ENCODE results near the gene KBTBD13. TPM values are rescaled to one million over a fixed set of nuclear protein-coding genes. Genes with fewer than 3 reads are reported as not detected.
A peak's percentile ranks its signal among the peaks of the same experiment; 100 is the strongest.

Gene KBTBD13
- under 1 TPM in 1 of 3 donors, not detected in 2; 0.09 TPM for total RNA-seq
- long read RNA-seq, donor 1, result 0 reads
- long read RNA-seq, donor 2, result 0 reads

DNA sequence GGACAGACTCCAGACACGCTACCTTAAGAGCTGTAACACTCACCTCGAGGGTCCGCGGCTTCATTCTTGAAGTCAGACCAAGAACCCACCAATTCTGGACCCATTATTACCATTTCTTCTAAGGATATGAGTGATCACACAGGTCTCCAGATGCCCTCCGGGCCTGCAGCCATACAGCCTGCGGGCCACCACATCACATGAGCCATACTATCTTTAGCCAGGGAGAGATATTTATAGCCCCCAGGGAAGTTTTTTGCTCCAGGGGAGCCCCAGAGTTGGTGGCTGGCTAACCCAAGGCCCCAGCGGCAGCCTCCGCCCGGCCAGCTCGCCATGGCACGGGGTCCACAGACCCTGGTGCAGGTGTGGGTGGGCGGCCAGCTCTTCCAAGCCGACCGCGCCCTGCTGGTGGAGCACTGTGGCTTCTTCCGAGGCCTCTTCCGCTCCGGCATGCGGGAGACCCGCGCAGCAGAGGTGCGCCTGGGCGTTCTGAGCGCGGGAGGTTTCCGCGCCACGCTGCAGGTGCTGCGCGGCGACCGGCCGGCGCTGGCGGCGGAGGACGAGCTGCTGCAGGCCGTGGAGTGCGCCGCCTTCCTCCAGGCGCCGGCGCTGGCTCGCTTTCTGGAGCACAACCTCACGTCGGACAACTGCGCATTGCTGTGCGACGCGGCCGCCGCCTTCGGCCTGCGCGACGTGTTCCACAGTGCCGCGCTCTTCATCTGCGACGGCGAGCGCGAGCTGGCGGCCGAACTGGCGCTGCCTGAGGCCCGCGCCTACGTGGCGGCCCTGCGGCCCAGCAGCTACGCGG is at the start of gene KBTBD13:
Gene KBTBD13 (plus strand): TSS at position 261 of the 805 bp plus-strand sequence. CDS start 70 bp downstream, at position 331.
- H3K4me3 ChIP-seq, result no peak within 1 kb of the TSS
- TF ChIP-seq, protein P1, sequence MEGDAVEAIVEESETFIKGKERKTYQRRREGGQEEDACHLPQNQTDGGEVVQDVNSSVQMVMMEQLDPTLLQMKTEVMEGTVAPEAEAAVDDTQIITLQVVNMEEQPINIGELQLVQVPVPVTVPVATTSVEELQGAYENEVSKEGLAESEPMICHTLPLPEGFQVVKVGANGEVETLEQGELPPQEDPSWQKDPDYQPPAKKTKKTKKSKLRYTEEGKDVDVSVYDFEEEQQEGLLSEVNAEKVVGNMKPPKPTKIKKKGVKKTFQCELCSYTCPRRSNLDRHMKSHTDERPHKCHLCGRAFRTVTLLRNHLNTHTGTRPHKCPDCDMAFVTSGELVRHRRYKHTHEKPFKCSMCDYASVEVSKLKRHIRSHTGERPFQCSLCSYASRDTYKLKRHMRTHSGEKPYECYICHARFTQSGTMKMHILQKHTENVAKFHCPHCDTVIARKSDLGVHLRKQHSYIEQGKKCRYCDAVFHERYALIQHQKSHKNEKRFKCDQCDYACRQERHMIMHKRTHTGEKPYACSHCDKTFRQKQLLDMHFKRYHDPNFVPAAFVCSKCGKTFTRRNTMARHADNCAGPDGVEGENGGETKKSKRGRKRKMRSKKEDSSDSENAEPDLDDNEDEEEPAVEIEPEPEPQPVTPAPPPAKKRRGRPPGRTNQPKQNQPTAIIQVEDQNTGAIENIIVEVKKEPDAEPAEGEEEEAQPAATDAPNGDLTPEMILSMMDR (IDR thresholded peaks at IDR 0.05), result no peak
- H3K9me3 ChIP-seq, result no peaks in the 10 kb centered on the region
- no peaks in the 10 kb centered on the region for H3K36me3 ChIP-seq (ENCODE audit: low read depth)
- ATAC-seq, result no peak
- intact Hi-C loops (cut with DNase I, micrococcal nuclease), result no loop called here
- no peak for DNase-seq
- H3K4me1 ChIP-seq (ENCODE audit: low read depth), result peaks cover 7% of the 10 kb centered on the region

DNA sequence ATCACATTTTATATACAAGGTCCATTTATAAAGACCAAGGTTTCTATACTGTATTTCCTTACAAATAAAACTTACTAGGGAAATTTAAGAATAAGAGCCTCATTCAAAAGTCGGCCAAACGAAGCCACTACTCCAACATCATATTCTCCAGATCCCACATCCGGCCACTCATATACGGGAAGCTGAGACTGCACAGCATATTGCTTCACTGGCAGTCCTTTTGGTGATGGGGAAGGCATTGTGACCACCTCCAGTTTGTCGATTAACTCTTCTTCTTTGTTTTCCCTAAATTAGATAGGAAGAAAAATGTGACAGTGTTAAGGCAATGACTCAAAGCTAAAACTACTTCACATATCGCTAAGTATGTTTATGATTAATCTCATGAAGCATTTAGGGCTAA is 49.8 kb upstream of the KBTBD13 start:
- intact Hi-C loops (cut with DNase I, micrococcal nuclease), result no loop called here
- ATAC-seq (no peak), DNase-seq (no peak)
- H3K9me3 ChIP-seq, result no peaks in the 10 kb centered on the region
- H3K36me3 ChIP-seq (ENCODE audit: low read depth), result peaks cover 5% of the 10 kb centered on the region
- TF ChIP-seq, protein P1 (IDR thresholded peaks at IDR 0.05), result no peak
- H3K4me1 ChIP-seq (ENCODE audit: low read depth), result peaks cover 10% of the 10 kb centered on the region
- no peak overlapping the region for H3K4me3 ChIP-seq

DNA sequence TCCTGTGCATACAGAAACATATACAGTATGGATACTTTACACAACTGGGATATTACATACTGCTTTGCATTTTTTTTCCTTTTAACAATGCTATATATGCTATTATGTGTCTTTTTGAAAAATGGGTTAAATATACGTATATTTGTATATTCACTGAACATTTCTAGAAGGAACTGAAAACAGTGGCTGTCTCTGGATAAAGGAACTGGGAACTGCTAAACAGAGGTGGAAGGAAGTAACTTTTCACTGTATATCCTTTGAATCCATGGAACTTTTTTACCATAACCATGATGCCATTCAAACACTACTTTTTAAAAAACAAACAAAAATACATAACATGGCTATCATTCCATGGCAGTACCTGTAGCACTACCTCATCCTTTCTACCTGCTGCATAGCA is 49.0 kb upstream of the KBTBD13 start:
- intact Hi-C loops (cut with DNase I, micrococcal nuclease), result no loop called here
- TF ChIP-seq, protein P1 (IDR thresholded peaks at IDR 0.05), result no peak
- no peaks in the 10 kb centered on the region for H3K9me3 ChIP-seq
- no peak overlapping the region for H3K4me3 ChIP-seq
- DNase-seq (no peak), ATAC-seq (no peak)
- H3K36me3 ChIP-seq (ENCODE audit: low read depth), result peaks cover 5% of the 10 kb centered on the region
- H3K4me1 ChIP-seq (ENCODE audit: low read depth), result peaks cover 10% of the 10 kb centered on the region

DNA sequence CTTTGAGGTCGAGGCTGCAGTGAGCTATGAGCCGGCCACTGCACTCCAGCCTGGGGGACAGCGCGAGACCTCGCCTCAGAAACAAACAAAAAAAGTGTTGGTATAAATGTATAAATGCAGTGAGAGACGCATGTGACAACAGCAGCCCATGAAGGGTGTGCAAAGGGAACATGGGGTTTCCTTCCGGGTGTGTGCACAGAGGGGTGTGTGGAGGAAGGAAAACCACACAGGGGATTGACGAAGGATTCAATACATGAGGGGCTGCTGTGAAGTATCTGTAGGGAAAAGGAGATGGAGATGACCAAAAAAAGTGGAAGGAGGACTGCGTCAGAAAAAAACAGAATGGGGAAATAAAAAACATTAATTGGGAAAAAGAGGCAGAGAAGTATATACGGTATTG is 48.2 kb upstream of the KBTBD13 start:
- TF ChIP-seq, protein P1 (IDR thresholded peaks at IDR 0.05), result no peak
- Histone ChIP-seq H3K4me1 (ENCODE audit: low read depth) (peaks cover 16% of the 10 kb centered on the region), H3K9me3 (no peaks in the 10 kb centered on the region), H3K36me3 (ENCODE audit: low read depth) (peaks cover 5% of the 10 kb centered on the region), H3K4me3 (no peak overlapping the region)
- peak; percentile 39 for ATAC-seq
- DNase-seq, result no peak
- intact Hi-C loops (cut with DNase I, micrococcal nuclease), result no loop called here

DNA sequence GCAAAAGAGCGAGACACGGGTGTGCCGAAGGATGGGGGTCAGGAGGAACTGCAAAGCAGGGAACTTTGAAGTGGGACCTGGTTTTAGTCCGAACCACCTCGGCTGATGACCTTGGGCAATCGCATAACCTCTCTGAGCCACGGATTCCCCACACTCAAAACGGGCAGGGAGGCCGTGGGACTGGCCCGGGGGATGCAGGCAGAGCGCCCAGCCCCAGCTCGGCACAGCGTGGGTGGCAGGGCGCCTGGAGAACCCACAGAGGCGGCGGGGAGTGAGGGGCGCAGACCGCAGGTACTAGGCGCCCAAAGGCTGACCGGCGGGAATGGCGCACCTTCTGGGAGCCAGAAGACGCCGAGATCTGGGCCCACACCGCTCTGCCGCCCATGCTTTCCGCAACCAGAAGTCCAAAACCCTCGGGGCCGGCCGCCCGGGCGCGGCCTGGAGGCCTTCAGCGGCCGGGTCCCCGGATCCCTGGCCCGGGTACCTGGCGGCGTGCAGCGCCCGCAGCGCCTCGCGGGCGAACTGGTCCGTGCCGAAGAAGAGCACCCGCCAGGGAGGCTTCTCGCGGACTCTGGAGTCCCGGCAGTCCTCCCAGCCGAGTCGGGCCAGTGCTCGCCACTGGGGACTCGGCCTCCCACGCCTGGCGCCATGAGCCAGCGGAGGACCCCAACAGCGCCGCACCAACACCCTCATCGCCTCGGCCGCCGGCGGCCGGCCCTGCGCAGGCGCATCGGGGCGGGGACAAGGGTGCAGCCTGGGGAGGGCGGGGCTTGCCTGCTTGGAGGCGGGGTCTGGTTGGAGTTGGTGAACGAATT is 47.4 kb upstream of the KBTBD13 start, which contains the start of gene MTFMT:
Gene MTFMT (minus strand): TSS at position 719 of the 815 bp plus-strand sequence. CDS start 26 bp downstream, at position 693.
- peak; percentile 91 for ATAC-seq
- no peaks in the 10 kb centered on the region for H3K9me3 ChIP-seq
- peak within 1 kb of the TSS; percentile 82 for H3K4me3 ChIP-seq
- intact Hi-C loops (cut with DNase I, micrococcal nuclease), result no loop called here
- DNase-seq, result peak; percentile 93 to 97 (median 97)
- peaks cover 18% of the 10 kb centered on the region for H3K4me1 ChIP-seq (ENCODE audit: low read depth)
- TF ChIP-seq, protein P1 (IDR thresholded peaks at IDR 0.05), result no peak
- H3K36me3 ChIP-seq (ENCODE audit: low read depth), result peaks cover 5% of the 10 kb centered on the region
